Stomach smooth muscle (tissue), 2 donors: ENCODE data around the gene OAS3.
"Not testable (repeated sequence)": the region's sequence is repeated elsewhere in the genome, so short reads cannot be mapped to it uniquely, and the experiment has no call there.

Experiments
- H3K27ac ChIP-seq: one replicate; pipeline ENCODE4 v1.7.0; 2013; ENCODE audit warnings: mild to moderate bottlenecking, low read length, inconsistent platforms
- H3K27me3 ChIP-seq, 2 donors: one replicate each; pipeline ENCODE4 v1.7.0; 2013; ENCODE audit warnings: low read length in 2 of 2; ENCODE audit not compliant: insufficient read depth in 2 of 2, control insufficient read depth in 1 of 2
- H3K36me3 ChIP-seq, 2 donors: one replicate each; pipeline ENCODE4 v1.7.0; 2013; ENCODE audit warnings: low read length in 2 of 2; ENCODE audit not compliant: control insufficient read depth in 2 of 2, insufficient read depth in 2 of 2
- H3K4me1 ChIP-seq: one replicate; pipeline ENCODE4 v1.7.0; 2013; ENCODE audit warnings: low read length; ENCODE audit not compliant: control insufficient read depth, insufficient read depth
- H3K4me3 ChIP-seq, 2 donors: one replicate each; pipeline ENCODE4 v1.7.0; 2013; ENCODE audit warnings: low read length in 2 of 2
- H3K9ac ChIP-seq, 2 donors: one replicate each; pipeline ENCODE4 v1.7.0; 2013; ENCODE audit warnings: low read length in 2 of 2, mild to moderate bottlenecking in 1 of 2
- H3K9me3 ChIP-seq, 2 donors: one replicate each; pipeline ENCODE4 v1.7.0; 2013; ENCODE audit warnings: low read length in 2 of 2; ENCODE audit not compliant: control insufficient read depth in 2 of 2
- donor health status: healthy.
- donor health status: Pancreatic carcinoma.

Gene OAS3

GRCh38 chr12:112957125-112957524 lies 18.9 kb downstream of the OAS3 start:
- not testable (repeated sequence) for H3K9ac ChIP-seq, H3K9me3 ChIP-seq, H3K27me3 ChIP-seq, H3K4me1 ChIP-seq, H3K27ac ChIP-seq, H3K36me3 ChIP-seq, H3K4me3 ChIP-seq

- H3K27me3 ChIP-seq, result no peaks in the 10 kb centered on the region
- H3K9ac ChIP-seq, result no peak overlapping the region
- H3K36me3 ChIP-seq, result peaks cover 0 to 5% of the 10 kb centered on the region in 2 donors
- peaks cover 0 to 3% of the 10 kb centered on the region in 2 donors for H3K9me3 ChIP-seq
- no peak overlapping the region for H3K27ac ChIP-seq
- H3K4me3 ChIP-seq, result no peak overlapping the region
- H3K4me1 ChIP-seq, result no peaks in the 10 kb centered on the region
Measured at GRCh38 chr12:112961074-112961473, 22.8 kb downstream of the OAS3 start.

- H3K4me3 ChIP-seq, result no peak overlapping the region
- peaks cover 0 to 3% of the 10 kb centered on the region in 2 donors for H3K9me3 ChIP-seq
- no peak overlapping the region for H3K27ac ChIP-seq
- peaks cover 0 to 5% of the 10 kb centered on the region in 2 donors for H3K36me3 ChIP-seq
- H3K4me1 ChIP-seq, result no peaks in the 10 kb centered on the region
- H3K27me3 ChIP-seq, result no peaks in the 10 kb centered on the region
- H3K9ac ChIP-seq, result no peak overlapping the region
Measured at GRCh38 chr12:112961536-112961935, 23.3 kb downstream of the OAS3 start.

GRCh38 chr12:112962561-112962960 lies 24.3 kb downstream of the OAS3 start:
- no peak overlapping the region for H3K4me3 ChIP-seq
- H3K9me3 ChIP-seq, result peaks cover 0 to 3% of the 10 kb centered on the region in 2 donors
- no peaks in the 10 kb centered on the region for H3K4me1 ChIP-seq
- H3K27ac ChIP-seq, result no peak overlapping the region
- no peak overlapping the region for H3K9ac ChIP-seq
- H3K36me3 ChIP-seq, result peaks cover 0 to 5% of the 10 kb centered on the region in 2 donors
- no peaks in the 10 kb centered on the region for H3K27me3 ChIP-seq

- no peak overlapping the region for H3K9ac ChIP-seq
- no peak overlapping the region for H3K4me3 ChIP-seq
- H3K9me3 ChIP-seq, result peaks cover 0 to 3% of the 10 kb centered on the region in 2 donors
- H3K36me3 ChIP-seq, result peaks cover 0 to 5% of the 10 kb centered on the region in 2 donors
- H3K4me1 ChIP-seq, result no peaks in the 10 kb centered on the region
- no peaks in the 10 kb centered on the region for H3K27me3 ChIP-seq
- H3K27ac ChIP-seq, result no peak overlapping the region
Measured at GRCh38 chr12:112963227-112963861, 25.1 kb downstream of the OAS3 start.

- H3K27ac ChIP-seq, result no peak overlapping the region
- H3K36me3 ChIP-seq, result peaks cover 0 to 5% of the 10 kb centered on the region in 2 donors
- peaks cover 0 to 3% of the 10 kb centered on the region in 2 donors for H3K9me3 ChIP-seq
- no peaks in the 10 kb centered on the region for H3K27me3 ChIP-seq
- H3K9ac ChIP-seq, result no peak overlapping the region
- H3K4me1 ChIP-seq, result no peaks in the 10 kb centered on the region
- H3K4me3 ChIP-seq, result no peak overlapping the region
Measured at GRCh38 chr12:112964067-112964670, 25.9 kb downstream of the OAS3 start.

- H3K9me3 ChIP-seq, result peaks cover 0 to 3% of the 10 kb centered on the region in 2 donors
- H3K4me3 ChIP-seq, result no peak overlapping the region
- H3K9ac ChIP-seq, result no peak overlapping the region
- H3K4me1 ChIP-seq, result no peaks in the 10 kb centered on the region
- no peak overlapping the region for H3K27ac ChIP-seq
- peaks cover 0 to 5% of the 10 kb centered on the region in 2 donors for H3K36me3 ChIP-seq
- H3K27me3 ChIP-seq, result no peaks in the 10 kb centered on the region
Measured at GRCh38 chr12:112964915-112965314, 26.6 kb downstream of the OAS3 start.

- Histone ChIP-seq H3K9me3 (peaks cover 0 to 3% of the 10 kb centered on the region in 2 donors), H3K4me1 (no peaks in the 10 kb centered on the region), H3K27ac (no peak overlapping the region), H3K36me3 (peaks cover 0 to 5% of the 10 kb centered on the region in 2 donors), H3K27me3 (no peaks in the 10 kb centered on the region), H3K4me3 (no peak overlapping the region), H3K9ac (no peak overlapping the region)
Measured at GRCh38 chr12:112965643-112966042, 27.4 kb downstream of the OAS3 start.

GRCh38 chr12:112967306-112967705 lies 29.0 kb downstream of the OAS3 start:
- Histone ChIP-seq H3K9ac (no peak overlapping the region), H3K4me1 (peaks cover 3% of the 10 kb centered on the region), H3K9me3 (no peaks in the 10 kb centered on the region), H3K27ac (no peak overlapping the region), H3K4me3 (no peak overlapping the region), H3K27me3 (no peaks in the 10 kb centered on the region), H3K36me3 (peaks cover 0 to 4% of the 10 kb centered on the region in 2 donors)

- no peak overlapping the region for H3K27ac ChIP-seq
- H3K27me3 ChIP-seq, result no peaks in the 10 kb centered on the region
- peaks cover 0 to 2% of the 10 kb centered on the region in 2 donors for H3K36me3 ChIP-seq
- H3K4me1 ChIP-seq, result peaks cover 3% of the 10 kb centered on the region
- H3K9me3 ChIP-seq, result no peaks in the 10 kb centered on the region
- H3K9ac ChIP-seq, result no peak overlapping the region
- no peak overlapping the region for H3K4me3 ChIP-seq
Measured at GRCh38 chr12:112967858-112968257, 29.6 kb downstream of the OAS3 start.
